Myocyte (in vitro differentiated cells): Measurements from ENCODE around the gene KAZN. TPM values are rescaled to one million over a fixed set of nuclear protein-coding genes. Genes with fewer than 3 reads are reported as not detected.
A peak's percentile ranks its signal among the peaks of the same experiment; 100 is the strongest.

Source experiments
- DNase-seq: peaks from one replicate; pipeline ENCODE4 v3.0.0-alpha.2; 2012; ENCODE audit warnings: low read depth
- total RNA-seq: library from RNA; depleted of rRNA; stranded (reverse); fragments of >200 nt; gene quantifications from 2 replicates; pipeline ENCODE4 v1.2.3, GENCODE V29; 2014

Gene KAZN
- total RNA-seq, 1 donor from 2014 or later = 15.0 TPM

- DNase-seq = no peak
These were observed 219.0 kb downstream of the KAZN start for GRCh38 chr1:14817223-14818170.

GRCh38 chr1:14820295-14821085 lies 222.0 kb downstream of the KAZN start:
- peak; percentile 15 for DNase-seq

- DNase-seq = no peak
These were observed 224.0 kb downstream of the KAZN start for GRCh38 chr1:14822493-14822892.

- DNase-seq = no peak
These were observed 224.5 kb downstream of the KAZN start for GRCh38 chr1:14822996-14823395.

- no peak for DNase-seq
These were observed 225.9 kb downstream of the KAZN start for GRCh38 chr1:14824314-14824915.

GRCh38 chr1:14825396-14825795 lies 226.9 kb downstream of the KAZN start:
- no peak for DNase-seq

- DNase-seq = no peak
These were observed 227.7 kb downstream of the KAZN start for GRCh38 chr1:14826172-14826636.

GRCh38 chr1:14826731-14827326 lies 228.3 kb downstream of the KAZN start:
- no peak for DNase-seq

- no peak for DNase-seq
These were observed 229.4 kb downstream of the KAZN start for GRCh38 chr1:14827870-14828269.

GRCh38 chr1:14828665-14829064 lies 230.2 kb downstream of the KAZN start:
- DNase-seq = no peak

- no peak for DNase-seq
These were observed 237.2 kb downstream of the KAZN start for GRCh38 chr1:14835725-14836124.

- DNase-seq = no peak
These were observed 238.1 kb downstream of the KAZN start for GRCh38 chr1:14836426-14837140.

- DNase-seq = no peak
These were observed 241.9 kb downstream of the KAZN start for GRCh38 chr1:14840374-14840773.

- no peak for DNase-seq
These were observed 243.0 kb downstream of the KAZN start for GRCh38 chr1:14841456-14841855.

GRCh38 chr1:14841951-14842350 lies 243.5 kb downstream of the KAZN start:
- DNase-seq = no peak

- DNase-seq = no peak
These were observed 243.9 kb downstream of the KAZN start for GRCh38 chr1:14842361-14842760.

- DNase-seq = no peak
These were observed 244.4 kb downstream of the KAZN start for GRCh38 chr1:14842891-14843290.

GRCh38 chr1:14843525-14843924 lies 245.0 kb downstream of the KAZN start:
- no peak for DNase-seq

- DNase-seq = no peak
These were observed 245.9 kb downstream of the KAZN start for GRCh38 chr1:14844356-14844755.

GRCh38 chr1:14844923-14845617 lies 246.6 kb downstream of the KAZN start:
- no peak for DNase-seq
